Panc1 (cell line): Measurements from ENCODE around the gene LRRFIP2. TPM values are rescaled to one million over a fixed set of nuclear protein-coding genes. Genes with fewer than 3 reads are reported as not detected.

Source experiments
- ATAC-seq: fragments of 200-7000 bp; cut with Tn5 transposase; 2 replicates; pipeline ENCODE4 v1.9.1; 2020; ENCODE audit warnings: mild to moderate bottlenecking, moderate library complexity
- BruUV-seq: library from RNA; stranded (reverse); fragments of 400-500 nt; replicated peaks from 2 replicates; lab custom pipeline; 2021; lab: Mats Ljungman, UMichigan
- CTCF ChIA-PET: fragments of 300-600 bp; sonication (Branson Sonifier 250); formaldehyde crosslinking; loops from one replicate; lab custom pipeline; 2022; ENCODE audit warnings: antibody characterized with exemption; lab: Charles Lee
- POLR2A ChIA-PET: fragments of 300-600 bp; sonication (Branson Sonifier 250); formaldehyde crosslinking; loops from one replicate; lab custom pipeline; 2022; ENCODE audit warnings: antibody characterized with exemption; lab: Charles Lee
- DNase-seq: peaks from one replicate; pipeline ENCODE4 v3.0.0-alpha.2; 2010; ENCODE audit warnings: low read depth, low spot score
- H3K27ac ChIP-seq: 2 replicates; pipeline ENCODE4 v1.5.1; 2011; ENCODE audit warnings: mild to moderate bottlenecking, low read length, inconsistent platforms
- H3K27me3 ChIP-seq: fragments of 200-500 bp; sonication (Bioruptor generic); 2 replicates; pipeline ENCODE4 v1.6.0; 2014; ENCODE audit warnings: low read length, inconsistent platforms; ENCODE audit not compliant: control insufficient read depth, insufficient read depth
- H3K36me3 ChIP-seq: fragments of 200-500 bp; sonication (Bioruptor generic); 2 replicates; pipeline ENCODE4 v1.5.1; 2014; ENCODE audit warnings: inconsistent platforms, mild to moderate bottlenecking, low read length, moderate library complexity; ENCODE audit not compliant: control insufficient read depth, insufficient read depth
- H3K4me1 ChIP-seq: 2 replicates; pipeline ENCODE4 v1.5.1; 2011; ENCODE audit warnings: inconsistent platforms, mild to moderate bottlenecking, low read length, moderate library complexity; ENCODE audit not compliant: control insufficient read depth, insufficient read depth
- H3K4me3 ChIP-seq, 2 experiments: 2 replicates each; pipeline ENCODE4 v1.5.1; 2011 to 2012; ENCODE audit warnings: low read depth in 2 of 2, low read length in 2 of 2, mild to moderate bottlenecking in 2 of 2, inconsistent platforms in 1 of 2, moderate library complexity in 1 of 2
- H3K9me3 ChIP-seq: fragments of 200-500 bp; sonication (Bioruptor generic); 2 replicates; pipeline ENCODE4 v1.5.1; 2014; ENCODE audit warnings: low read depth, mild to moderate bottlenecking, inconsistent platforms, low read length, moderate library complexity; ENCODE audit not compliant: control insufficient read depth, insufficient read depth
- POLR2AphosphoS5 ChIP-seq: IDR thresholded peaks from 2 replicates; pipeline ENCODE4 v1.6.1; 2012; ENCODE audit warnings: mild to moderate bottlenecking, low read depth, low read length, moderate library complexity
- SIN3A ChIP-seq: IDR thresholded peaks from 2 replicates; pipeline ENCODE4 v1.6.1; 2012; ENCODE audit warnings: low read depth, mild to moderate bottlenecking, low read length, moderate library complexity, borderline replicate concordance; ENCODE audit not compliant: insufficient read depth
- TCF7L2 ChIP-seq: IDR thresholded peaks from 2 replicates; pipeline ENCODE4 v1.6.1; 2011; ENCODE audit warnings: mild to moderate bottlenecking, low read depth, low read length, inconsistent platforms
- in situ Hi-C: cut with HindIII; loops from 2 replicates; pipeline ENCODE4 v1.10.0; 2016; ENCODE audit warnings: low sequenced_read_pairs, low pct_unique_long_range_greater_than_20kb
- intact Hi-C: fragments of 100-400 bp; cut with micrococcal nuclease; formaldehyde crosslinking; loops from one replicate; pipeline ENCODE4 v1.10.0; 2022; ENCODE audit not compliant: unreplicated experiment
- total RNA-seq: library from RNA; stranded (reverse); gene quantifications from one replicate; pipeline ENCODE4 v1.2.1, GENCODE V29; 2021; ENCODE audit not compliant: unreplicated experiment
- TF ChIP-seq, protein P1 (sequence below): fragments of 450-650 bp; IDR thresholded peaks from 2 replicates; pipeline ENCODE4 v1.5.1; 2017; ENCODE audit warnings: mild to moderate bottlenecking
- TF ChIP-seq, protein P2 (sequence below), 2 experiments: IDR thresholded peaks; 2 replicates each; pipeline ENCODE4 v1.6.1; 2011 to 2012; ENCODE audit warnings: low read depth in 2 of 2, control low read depth in 1 of 2, low read length in 1 of 2, mild to moderate bottlenecking in 1 of 2, moderate library complexity in 1 of 2; ENCODE audit not compliant: insufficient read depth in 1 of 2

LRRFIP2 gene
- total RNA-seq, 1 experiment from 2014 or later: 32.3 TPM

DNA sequence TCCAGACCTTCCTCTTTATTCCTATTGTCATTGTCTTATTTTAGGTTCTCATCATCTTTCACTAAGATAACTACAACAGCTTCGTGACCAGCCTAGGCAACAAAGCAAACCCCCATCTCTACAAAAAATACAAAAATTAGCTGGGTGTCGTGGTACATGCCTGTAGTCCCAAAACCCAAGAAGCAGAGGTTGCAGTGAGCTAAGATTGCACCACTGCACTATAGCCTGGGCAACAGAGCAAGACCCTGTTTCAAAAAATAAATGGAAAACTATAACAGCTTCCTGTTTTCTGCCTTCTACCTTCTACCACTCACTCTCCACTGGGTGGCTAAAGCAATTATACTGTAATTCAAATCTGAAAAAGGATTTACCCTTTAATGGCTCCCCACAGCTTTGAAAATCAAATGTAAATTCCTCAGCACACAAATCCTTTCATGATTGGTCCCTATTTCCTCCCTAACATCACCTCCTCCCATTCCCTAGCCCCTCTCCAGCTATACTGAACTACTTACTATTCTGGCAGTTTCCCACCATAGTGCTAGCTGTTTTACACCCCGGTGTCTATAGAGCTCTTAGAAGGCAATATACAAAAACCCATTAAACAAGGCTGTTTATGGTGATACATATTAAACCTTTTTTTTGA, 33.4 kb downstream of the LRRFIP2 start:
- in situ Hi-C loops: no loop called here
- CTCF ChIA-PET: interaction anchor here (0.7 kb wide), 1 partner anchor 72 kb away, joined by 14 read pairs; no protein-coding TSS in a partner anchor
- POLR2A ChIA-PET: no interaction called here

DNA sequence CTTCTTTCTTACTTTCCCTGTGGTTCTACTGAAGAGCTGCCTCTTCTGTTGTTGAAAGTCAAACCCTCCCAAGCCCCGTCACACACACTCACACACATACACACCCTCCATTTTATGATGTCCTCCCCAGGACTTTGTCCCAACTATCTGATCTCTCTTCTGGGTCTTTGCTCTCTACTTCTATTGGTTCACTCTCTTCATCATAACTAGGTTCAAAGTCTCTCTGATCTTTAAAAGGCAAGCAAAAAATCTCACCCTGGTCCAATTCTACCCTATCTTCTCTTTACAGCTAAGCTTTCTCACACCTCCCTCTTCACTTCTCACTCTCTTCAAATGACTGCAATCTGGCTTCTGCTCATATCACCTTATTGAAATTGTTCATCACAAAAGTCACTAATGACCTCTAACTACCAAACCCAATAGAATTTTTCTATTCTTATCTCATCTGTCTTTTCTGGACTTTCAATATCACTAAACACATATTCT, 34.8 kb downstream of the LRRFIP2 start:
- no peak overlapping the region for H3K27ac ChIP-seq
- no peak overlapping the region for H3K4me3 ChIP-seq
- POLR2A ChIA-PET: interaction anchor here (0.6 kb wide), 1 partner anchor 76 kb away, joined by 3 read pairs; no protein-coding TSS in a partner anchor
- ATAC-seq (no peak), DNase-seq (no peak)
- in situ Hi-C loops (no loop called here), intact Hi-C loops (no loop called here)
- no peaks in the 10 kb centered on the region for H3K9me3 ChIP-seq
- H3K36me3 ChIP-seq: no peaks in the 10 kb centered on the region
- H3K4me1 ChIP-seq: no peaks in the 10 kb centered on the region; the same call in 1 of the 2 replicates
- H3K27me3 ChIP-seq: no peaks in the 10 kb centered on the region
- TF ChIP-seq, protein P1, sequence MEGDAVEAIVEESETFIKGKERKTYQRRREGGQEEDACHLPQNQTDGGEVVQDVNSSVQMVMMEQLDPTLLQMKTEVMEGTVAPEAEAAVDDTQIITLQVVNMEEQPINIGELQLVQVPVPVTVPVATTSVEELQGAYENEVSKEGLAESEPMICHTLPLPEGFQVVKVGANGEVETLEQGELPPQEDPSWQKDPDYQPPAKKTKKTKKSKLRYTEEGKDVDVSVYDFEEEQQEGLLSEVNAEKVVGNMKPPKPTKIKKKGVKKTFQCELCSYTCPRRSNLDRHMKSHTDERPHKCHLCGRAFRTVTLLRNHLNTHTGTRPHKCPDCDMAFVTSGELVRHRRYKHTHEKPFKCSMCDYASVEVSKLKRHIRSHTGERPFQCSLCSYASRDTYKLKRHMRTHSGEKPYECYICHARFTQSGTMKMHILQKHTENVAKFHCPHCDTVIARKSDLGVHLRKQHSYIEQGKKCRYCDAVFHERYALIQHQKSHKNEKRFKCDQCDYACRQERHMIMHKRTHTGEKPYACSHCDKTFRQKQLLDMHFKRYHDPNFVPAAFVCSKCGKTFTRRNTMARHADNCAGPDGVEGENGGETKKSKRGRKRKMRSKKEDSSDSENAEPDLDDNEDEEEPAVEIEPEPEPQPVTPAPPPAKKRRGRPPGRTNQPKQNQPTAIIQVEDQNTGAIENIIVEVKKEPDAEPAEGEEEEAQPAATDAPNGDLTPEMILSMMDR: no peak
- no peak for TF ChIP-seq POLR2AphosphoS5
- no TSS peak for BruUV-seq
- CTCF ChIA-PET: no interaction called here

More for the DNA sequence above, 33.4 kb downstream of the LRRFIP2 start:
- Histone ChIP-seq H3K36me3 (no peaks in the 10 kb centered on the region), H3K27ac (no peak overlapping the region), H3K27me3 (no peaks in the 10 kb centered on the region), H3K4me1 (no peaks in the 10 kb centered on the region; the same call in 1 of the 2 replicates), H3K4me3 (no peak overlapping the region), H3K9me3 (no peaks in the 10 kb centered on the region)
- no peak for TF ChIP-seq POLR2AphosphoS5
- TF ChIP-seq, protein P2, sequence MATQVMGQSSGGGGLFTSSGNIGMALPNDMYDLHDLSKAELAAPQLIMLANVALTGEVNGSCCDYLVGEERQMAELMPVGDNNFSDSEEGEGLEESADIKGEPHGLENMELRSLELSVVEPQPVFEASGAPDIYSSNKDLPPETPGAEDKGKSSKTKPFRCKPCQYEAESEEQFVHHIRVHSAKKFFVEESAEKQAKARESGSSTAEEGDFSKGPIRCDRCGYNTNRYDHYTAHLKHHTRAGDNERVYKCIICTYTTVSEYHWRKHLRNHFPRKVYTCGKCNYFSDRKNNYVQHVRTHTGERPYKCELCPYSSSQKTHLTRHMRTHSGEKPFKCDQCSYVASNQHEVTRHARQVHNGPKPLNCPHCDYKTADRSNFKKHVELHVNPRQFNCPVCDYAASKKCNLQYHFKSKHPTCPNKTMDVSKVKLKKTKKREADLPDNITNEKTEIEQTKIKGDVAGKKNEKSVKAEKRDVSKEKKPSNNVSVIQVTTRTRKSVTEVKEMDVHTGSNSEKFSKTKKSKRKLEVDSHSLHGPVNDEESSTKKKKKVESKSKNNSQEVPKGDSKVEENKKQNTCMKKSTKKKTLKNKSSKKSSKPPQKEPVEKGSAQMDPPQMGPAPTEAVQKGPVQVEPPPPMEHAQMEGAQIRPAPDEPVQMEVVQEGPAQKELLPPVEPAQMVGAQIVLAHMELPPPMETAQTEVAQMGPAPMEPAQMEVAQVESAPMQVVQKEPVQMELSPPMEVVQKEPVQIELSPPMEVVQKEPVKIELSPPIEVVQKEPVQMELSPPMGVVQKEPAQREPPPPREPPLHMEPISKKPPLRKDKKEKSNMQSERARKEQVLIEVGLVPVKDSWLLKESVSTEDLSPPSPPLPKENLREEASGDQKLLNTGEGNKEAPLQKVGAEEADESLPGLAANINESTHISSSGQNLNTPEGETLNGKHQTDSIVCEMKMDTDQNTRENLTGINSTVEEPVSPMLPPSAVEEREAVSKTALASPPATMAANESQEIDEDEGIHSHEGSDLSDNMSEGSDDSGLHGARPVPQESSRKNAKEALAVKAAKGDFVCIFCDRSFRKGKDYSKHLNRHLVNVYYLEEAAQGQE (IDR thresholded peaks at IDR 0.05; ENCODE audit: insufficient read depth in 1 of 2, low read depth in 2 of 2, low read length in 1 of 2): no peak
- TF ChIP-seq, protein P1: no peak
- no peak for TF ChIP-seq TCF7L2
- TF ChIP-seq SIN3A: no peak
- BruUV-seq: no TSS peak
- DNase-seq (no peak), ATAC-seq (no peak)
- intact Hi-C loops: no loop called here
